H9 (cell line): ENCODE measurements around the gene VSX1. TPM values are rescaled to one million over a fixed set of nuclear protein-coding genes. Genes with fewer than 3 reads are reported as not detected.
A peak's percentile ranks its signal among the peaks of the same experiment; 100 is the strongest.

ENCODE experiments used
- DNase-seq: peaks from one replicate; pipeline ENCODE4 v3.0.0-alpha.2; 2017
- H2AFZ ChIP-seq: one replicate; pipeline ENCODE4 v1.6.1; 2013; ENCODE audit warnings: mild to moderate bottlenecking, low read length, control low read depth, moderate library complexity
- H2AK5ac ChIP-seq: 2 replicates; pipeline ENCODE4 v1.6.1; 2013; ENCODE audit warnings: low read length, control low read depth, mixed read lengths; ENCODE audit not compliant: insufficient read length
- H2BK120ac ChIP-seq: one replicate; pipeline ENCODE4 v1.6.1; 2013; ENCODE audit warnings: low read depth, mild to moderate bottlenecking, low read length, control low read depth, inconsistent platforms; ENCODE audit not compliant: poor library complexity, severe bottlenecking
- H2BK12ac ChIP-seq: 2 replicates; pipeline ENCODE4 v1.6.1; 2013; ENCODE audit warnings: low read length, control low read depth, mixed read lengths, low read depth; ENCODE audit not compliant: insufficient read length
- H2BK15ac ChIP-seq: 2 replicates; pipeline ENCODE4 v1.6.1; 2013; ENCODE audit warnings: low read depth, low read length, control low read depth
- H2BK20ac ChIP-seq: one replicate; pipeline ENCODE4 v1.6.1; 2013; ENCODE audit warnings: low read depth, mild to moderate bottlenecking, low read length, control low read depth, inconsistent platforms; ENCODE audit not compliant: poor library complexity, severe bottlenecking
- H2BK5ac ChIP-seq: 2 replicates; pipeline ENCODE4 v1.6.1; 2013; ENCODE audit warnings: low read length, control low read depth, mixed read lengths; ENCODE audit not compliant: insufficient read length
- H3K14ac ChIP-seq: 2 replicates; pipeline ENCODE4 v1.6.1; 2013; ENCODE audit warnings: low read length, control low read depth; ENCODE audit not compliant: insufficient read depth
- H3K18ac ChIP-seq: 2 replicates; pipeline ENCODE4 v1.6.1; 2013; ENCODE audit warnings: low read depth, mild to moderate bottlenecking, mixed read lengths, low read length, control low read depth; ENCODE audit not compliant: insufficient read length
- H3K23ac ChIP-seq: 2 replicates; pipeline ENCODE4 v1.6.1; 2013; ENCODE audit warnings: low read length, control low read depth, mixed read lengths, low read depth; ENCODE audit not compliant: insufficient read length
- H3K23me2 ChIP-seq: 2 replicates; pipeline ENCODE4 v1.6.1; 2013; ENCODE audit warnings: low read depth, mild to moderate bottlenecking, mixed read lengths, low read length, control low read depth; ENCODE audit not compliant: insufficient read length, poor library complexity, severe bottlenecking
- H3K27ac ChIP-seq: 2 replicates; pipeline ENCODE4 v1.5.1; 2013; ENCODE audit warnings: low read length, control low read depth, mixed read lengths, low read depth; ENCODE audit not compliant: insufficient read length
- H3K27me3 ChIP-seq: 2 replicates; pipeline ENCODE4 v1.6.1; 2013; ENCODE audit warnings: low read length, control low read depth, inconsistent platforms; ENCODE audit not compliant: insufficient read depth
- H3K4ac ChIP-seq: 2 replicates; pipeline ENCODE4 v1.6.1; 2013; ENCODE audit warnings: low read depth, mild to moderate bottlenecking, control low read depth, inconsistent platforms, low read length, moderate library complexity
- H3K4me1 ChIP-seq: 2 replicates; pipeline ENCODE4 v1.6.1; 2013; ENCODE audit warnings: low read length, control low read depth, inconsistent platforms; ENCODE audit not compliant: insufficient read depth
- H3K4me2 ChIP-seq: 2 replicates; pipeline ENCODE4 v1.6.1; 2013; ENCODE audit warnings: low read length, control low read depth, mixed read lengths; ENCODE audit not compliant: insufficient read length, insufficient read depth
- H3K56ac ChIP-seq: 2 replicates; pipeline ENCODE4 v1.6.1; 2013; ENCODE audit warnings: low read depth, mild to moderate bottlenecking, mixed read lengths, low read length, control low read depth; ENCODE audit not compliant: insufficient read length
- H3K79me1 ChIP-seq: 2 replicates; pipeline ENCODE4 v1.6.1; 2013; ENCODE audit warnings: low read depth, mild to moderate bottlenecking, moderate library complexity, low read length, control low read depth, inconsistent platforms; ENCODE audit not compliant: insufficient read depth, poor library complexity, severe bottlenecking
- H3K79me2 ChIP-seq: 2 replicates; pipeline ENCODE4 v1.6.1; 2013; ENCODE audit warnings: low read length, control low read depth, inconsistent platforms; ENCODE audit not compliant: insufficient read depth
- H3K9ac ChIP-seq: 2 replicates; pipeline ENCODE4 v1.6.1; 2013; ENCODE audit warnings: low read length, control low read depth, mixed read lengths; ENCODE audit not compliant: insufficient read length; ENCODE audit errors: extremely low read depth
- H3K9me3 ChIP-seq: one replicate; pipeline ENCODE4 v1.6.1; 2013; ENCODE audit warnings: low read depth, low read length, inconsistent platforms; ENCODE audit not compliant: control insufficient read depth
- H3T11ph ChIP-seq: one replicate; pipeline ENCODE4 v1.6.1; 2013; ENCODE audit warnings: mild to moderate bottlenecking, low read length, control low read depth, inconsistent platforms
- H4K20me1 ChIP-seq: one replicate; pipeline ENCODE4 v1.6.1; 2013; ENCODE audit not compliant: control insufficient read depth, insufficient read length, insufficient read depth
- H4K5ac ChIP-seq: 2 replicates; pipeline ENCODE4 v1.6.1; 2013; ENCODE audit warnings: low read depth, mild to moderate bottlenecking, mixed read lengths, low read length, control low read depth; ENCODE audit not compliant: insufficient read length
- H4K8ac ChIP-seq: replicated peaks from 2 replicates; pipeline ENCODE4 v1.6.1; 2013; ENCODE audit warnings: low read length, control low read depth, mixed read lengths, low read depth; ENCODE audit not compliant: insufficient read length
- H4K91ac ChIP-seq: 2 replicates; pipeline ENCODE4 v1.6.1; 2013; ENCODE audit warnings: low read depth, mild to moderate bottlenecking, moderate library complexity, mixed read lengths, low read length, control low read depth; ENCODE audit not compliant: insufficient read length
- H3K27ac Mint-ChIP-seq, 3 experiments: 2 replicates in 2 of 3; 3 replicates in 1 of 3; pipeline ENCODE4 v1.8.0; 2020 to 2021; ENCODE audit warnings: mixed read lengths in 3 of 3, mild to moderate bottlenecking in 1 of 3, moderate library complexity in 1 of 3
- H3K27me3 Mint-ChIP-seq: 2 replicates; pipeline ENCODE4 v1.8.0; 2021; ENCODE audit warnings: low read depth, mild to moderate bottlenecking, moderate library complexity, mixed read lengths
- H3K36me3 Mint-ChIP-seq, 3 experiments: 2 replicates in 2 of 3; 3 replicates in 1 of 3; pipeline ENCODE4 v1.8.0; 2020 to 2021; ENCODE audit warnings: low read depth in 3 of 3, mixed read lengths in 3 of 3; ENCODE audit not compliant: insufficient read depth in 1 of 3
- H3K4me1 Mint-ChIP-seq, 2 experiments: 2 replicates each; pipeline ENCODE4 v1.8.0; 2020; ENCODE audit warnings: mixed read lengths in 2 of 2
- H3K4me3 Mint-ChIP-seq, 2 experiments: 2 replicates in 1 of 2; 3 replicates in 1 of 2; pipeline ENCODE4 v1.8.0; 2020 to 2021; ENCODE audit warnings: mild to moderate bottlenecking in 2 of 2, mixed read lengths in 2 of 2, moderate library complexity in 1 of 2
- H3K9me3 Mint-ChIP-seq, 2 experiments: 2 replicates in 1 of 2; 3 replicates in 1 of 2; pipeline ENCODE4 v1.8.0; 2020; ENCODE audit warnings: mild to moderate bottlenecking in 2 of 2, mixed read lengths in 2 of 2, moderate library complexity in 1 of 2
- CTCF ChIP-seq: fragments of 200-600 bp; sonication (generic); conservative IDR thresholded peaks from 3 replicates; pipeline ENCODE4 v1.8.0; 2021; ENCODE audit warnings: antibody characterized with exemption, mild to moderate bottlenecking
- WGBS: extraction: QIAGEN DNeasy Blood & Tissue Kit; methylation state at CpG from one replicate; pipeline ENCODE4 v1.1.7; 2013; ENCODE audit warnings: missing lambda C conversion rate, low lambda C conversion rate, mixed read lengths; ENCODE audit not compliant: insufficient read length; ENCODE audit errors: extremely low coverage; 5-methylcytosine and 5-hydroxymethylcytosine counted together
- total RNA-seq: library from RNA; stranded (reverse); gene quantifications from 2 replicates; pipeline ENCODE4 v1.2.1, GENCODE V29; 2021

Gene VSX1
- total RNA-seq, 1 experiment from 2014 or later, result not detected

GRCh38 chr20:25039697-25040437, 42.1 kb downstream of the VSX1 start:
- no peak overlapping the region; the same call in 1 of the 2 replicates for H2BK15ac ChIP-seq
- H3K23ac ChIP-seq, result no peak overlapping the region
- Mint-ChIP-seq H3K27ac (0 out of 7 replicates have a peak overlapping the region, but pooled peaks of 1 of the 3 experiments have one; percentile 44), H3K27me3 (no peaks in the 10 kb centered on the region; the same call in 1 of the 2 replicates), H3K4me3 (no peak overlapping the region), H3K4me1 (peaks cover 2% of the 10 kb centered on the region in 2 experiments; a peak in 1 of 4 replicates), H3K9me3 (no peaks in the 10 kb centered on the region), H3K36me3 (no peaks in the 10 kb centered on the region)
- no peak overlapping the region for H4K91ac ChIP-seq
- H4K20me1 ChIP-seq, result no peaks in the 10 kb centered on the region
- H3K14ac ChIP-seq, result no peak overlapping the region; the same call in 1 of the 2 replicates
- no peak for TF ChIP-seq CTCF
- H3K4ac ChIP-seq, result no peak overlapping the region
- H2BK120ac ChIP-seq, result no peak overlapping the region
- no peaks in the 10 kb centered on the region for H3K23me2 ChIP-seq
- no peaks in the 10 kb centered on the region for H3K27me3 ChIP-seq
- no peak overlapping the region for H2BK5ac ChIP-seq
- no peak overlapping the region for H3T11ph ChIP-seq
- H2BK20ac ChIP-seq, result no peak overlapping the region
- no peaks in the 10 kb centered on the region for H3K79me2 ChIP-seq
- H3K18ac ChIP-seq, result no peak overlapping the region
- no CpG with 5 or more reads among the region's 9 CpGs for WGBS
- no peak overlapping the region for H4K8ac ChIP-seq
- DNase-seq, result no peak
- H4K5ac ChIP-seq, result no peak overlapping the region
- no peak overlapping the region for H3K4me2 ChIP-seq
- no peaks in the 10 kb centered on the region for H3K79me1 ChIP-seq
- H2BK12ac ChIP-seq, result no peak overlapping the region
- no peak overlapping the region for H3K9ac ChIP-seq
- no peak overlapping the region for H2AFZ ChIP-seq
- peaks cover 2% of the 10 kb centered on the region; the same call in 1 of the 2 replicates for H3K4me1 ChIP-seq
- H3K56ac ChIP-seq, result no peak overlapping the region
- H2AK5ac ChIP-seq, result no peak overlapping the region
- no peaks in the 10 kb centered on the region for H3K9me3 ChIP-seq
- no peak overlapping the region for H3K27ac ChIP-seq
